Upper lobe of right lung (tissue), 1 donor: Measurements from ENCODE around the gene HNRNPC. TPM values are rescaled to one million over a fixed set of nuclear protein-coding genes. Genes with fewer than 3 reads are reported as not detected.

Experiments
- ATAC-seq: fragments of 200-7000 bp; cut with Tn5 transposase; one replicate; pipeline ENCODE4 v1.9.1; 2020; ENCODE audit warnings: mild to moderate bottlenecking, moderate library complexity
- DNase-seq: peaks from one replicate; pipeline ENCODE4 v3.0.0-alpha.2; 2020
- H3K27ac ChIP-seq: fragments of 200-600 bp; one replicate; pipeline ENCODE4 v1.8.0; 2022
- H3K27me3 ChIP-seq: fragments of 200-600 bp; one replicate; pipeline ENCODE4 v1.8.0; 2022; ENCODE audit warnings: mild to moderate bottlenecking
- H3K36me3 ChIP-seq: fragments of 200-600 bp; one replicate; pipeline ENCODE4 v1.8.0; 2022
- H3K4me1 ChIP-seq: fragments of 200-600 bp; one replicate; pipeline ENCODE4 v1.8.0; 2022
- H3K4me3 ChIP-seq: fragments of 200-600 bp; one replicate; pipeline ENCODE4 v1.8.0; 2022; ENCODE audit warnings: mild to moderate bottlenecking
- H3K9me3 ChIP-seq: fragments of 200-600 bp; one replicate; pipeline ENCODE4 v1.8.0; 2022
- intact Hi-C: fragments of 100-400 bp; cut with DNase I; formaldehyde crosslinking; loops from one replicate; pipeline ENCODE4 v1.11.0; 2022
- long read RNA-seq: library from polyadenylated mRNA; unstranded; transcript quantifications from one replicate; pipeline ENCODE4 v2.0.0, GENCODE V29; 2021
- total RNA-seq: library from RNA; stranded (reverse); fragmentation: NEBNext Ultra II Directional; extraction: Animal tissue kit (Norgen Biotek cat#: 25700); gene quantifications from one replicate; pipeline ENCODE4 v1.2.1, GENCODE V29; 2021
- TF ChIP-seq, protein P1 (sequence below): fragments of 200-600 bp; IDR thresholded peaks from one replicate; pipeline ENCODE4 v1.8.0; 2022; ENCODE audit warnings: antibody characterized with exemption
- donor health status: DM: no; HTN: yes; CAD: no; lungs with severe emphysema.

HNRNPC gene
- total RNA-seq = 368 TPM
- long read RNA-seq, full-length matches to known transcripts = 215 of 288 reads
- long read RNA-seq, partial matches to known transcripts = 19 of 288 reads
- long read RNA-seq, other reads (novel, unspliced or antisense) = 54 of 288 reads

DNA sequence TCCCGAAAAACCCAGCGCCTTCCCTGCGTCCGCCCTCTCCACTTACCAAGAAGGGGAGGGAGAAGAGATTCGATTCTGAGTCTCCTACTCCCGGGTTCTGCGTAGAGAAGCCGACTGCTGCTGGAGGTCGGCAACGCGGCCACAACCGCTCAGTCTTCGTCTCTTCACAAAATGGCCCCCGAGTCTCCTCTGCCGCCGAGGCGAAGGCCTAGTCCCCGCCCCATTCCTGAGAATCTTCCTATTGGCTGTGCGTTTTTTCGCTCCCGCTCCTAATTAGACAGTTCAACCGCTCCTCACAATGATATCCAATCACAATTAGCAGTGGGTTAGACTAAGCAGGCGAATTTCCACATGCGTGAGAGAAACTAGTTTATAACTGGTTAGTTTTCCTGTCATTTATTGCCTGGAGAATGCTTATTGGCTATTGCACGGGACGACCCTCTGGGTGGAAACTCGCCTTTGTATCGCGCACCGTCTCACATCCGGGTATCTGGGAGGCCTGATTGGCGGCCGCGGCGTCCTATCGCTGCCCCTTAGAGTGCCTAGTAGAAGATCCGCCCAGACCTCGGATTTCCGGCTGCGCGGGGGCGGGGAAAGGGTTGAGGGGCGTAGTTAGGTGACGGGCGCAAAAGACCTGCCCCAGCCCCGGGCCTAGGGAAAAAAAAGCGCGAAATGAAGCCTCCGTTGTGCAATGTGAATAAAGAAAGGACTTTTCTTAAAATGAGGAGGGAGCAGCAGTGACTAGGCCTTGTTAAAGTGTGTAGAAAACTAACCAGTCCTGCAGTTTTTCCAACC lies at the start of gene HNRNPC:
TSS of gene HNRNPC (minus strand) at position 191 of the 795 bp plus-strand sequence. CDS start 35,249 bp downstream, outside the sequence.
- Histone ChIP-seq H3K27ac (peak within 1 kb of the TSS; percentile 93), H3K36me3 (peaks cover 18% of the 10 kb centered on the region), H3K4me1 (peaks cover 42% of the 10 kb centered on the region), H3K9me3 (no peaks in the 10 kb centered on the region), H3K4me3 (peak within 1 kb of the TSS; percentile 70), H3K27me3 (no peaks in the 10 kb centered on the region)
- peak; percentile 100 for DNase-seq
- intact Hi-C loops = no loop called here
- ATAC-seq = peak; percentile 98
- TF ChIP-seq, protein P1, sequence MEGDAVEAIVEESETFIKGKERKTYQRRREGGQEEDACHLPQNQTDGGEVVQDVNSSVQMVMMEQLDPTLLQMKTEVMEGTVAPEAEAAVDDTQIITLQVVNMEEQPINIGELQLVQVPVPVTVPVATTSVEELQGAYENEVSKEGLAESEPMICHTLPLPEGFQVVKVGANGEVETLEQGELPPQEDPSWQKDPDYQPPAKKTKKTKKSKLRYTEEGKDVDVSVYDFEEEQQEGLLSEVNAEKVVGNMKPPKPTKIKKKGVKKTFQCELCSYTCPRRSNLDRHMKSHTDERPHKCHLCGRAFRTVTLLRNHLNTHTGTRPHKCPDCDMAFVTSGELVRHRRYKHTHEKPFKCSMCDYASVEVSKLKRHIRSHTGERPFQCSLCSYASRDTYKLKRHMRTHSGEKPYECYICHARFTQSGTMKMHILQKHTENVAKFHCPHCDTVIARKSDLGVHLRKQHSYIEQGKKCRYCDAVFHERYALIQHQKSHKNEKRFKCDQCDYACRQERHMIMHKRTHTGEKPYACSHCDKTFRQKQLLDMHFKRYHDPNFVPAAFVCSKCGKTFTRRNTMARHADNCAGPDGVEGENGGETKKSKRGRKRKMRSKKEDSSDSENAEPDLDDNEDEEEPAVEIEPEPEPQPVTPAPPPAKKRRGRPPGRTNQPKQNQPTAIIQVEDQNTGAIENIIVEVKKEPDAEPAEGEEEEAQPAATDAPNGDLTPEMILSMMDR = no peak

DNA sequence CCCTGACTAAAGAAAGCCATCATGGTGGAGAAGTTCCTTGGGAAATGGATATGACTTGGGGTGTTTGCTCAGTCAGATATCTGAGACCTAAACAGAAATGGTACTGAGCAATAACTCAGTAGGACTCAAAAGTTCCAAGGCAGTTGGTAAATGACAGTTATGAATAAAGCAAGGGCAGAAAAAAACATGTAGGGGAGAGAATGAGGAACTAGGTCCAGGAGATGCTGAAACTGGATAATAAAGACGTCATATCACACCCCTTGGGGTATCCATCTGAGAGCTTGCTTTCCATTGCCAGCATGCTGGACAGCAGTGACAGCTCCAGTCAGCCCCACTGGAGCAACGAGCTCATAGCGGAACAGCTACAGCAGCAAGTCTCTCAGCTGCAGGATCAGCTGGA lies 48.2 kb upstream of the HNRNPC start:
- no peaks in the 10 kb centered on the region for H3K27me3 ChIP-seq
- no peaks in the 10 kb centered on the region for H3K36me3 ChIP-seq
- no peak overlapping the region for H3K27ac ChIP-seq
- H3K4me1 ChIP-seq = peaks cover 5% of the 10 kb centered on the region
- H3K4me3 ChIP-seq = no peak overlapping the region
- no peaks in the 10 kb centered on the region for H3K9me3 ChIP-seq
- ATAC-seq = no peak
- intact Hi-C loops = no loop called here
- TF ChIP-seq, protein P1 = no peak
- no peak for DNase-seq

DNA sequence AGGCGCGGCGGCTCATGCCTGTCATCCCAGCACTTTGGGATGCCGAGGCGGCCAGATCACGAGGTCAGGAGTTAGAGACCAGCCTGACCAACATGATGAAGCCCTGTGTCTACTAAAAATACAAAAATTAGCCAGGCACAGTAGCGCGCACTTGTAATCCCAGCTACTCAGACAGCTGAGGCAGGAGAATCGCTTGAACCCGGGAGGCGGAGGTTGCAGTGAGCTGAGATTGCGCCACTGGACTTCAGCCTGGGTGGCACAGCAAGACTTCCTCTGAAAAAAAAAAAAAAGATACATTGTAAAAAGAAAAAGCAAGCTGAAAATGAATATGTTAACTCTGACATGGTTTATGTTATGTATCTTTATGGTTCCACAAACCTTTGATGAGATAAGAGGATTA lies 44.3 kb upstream of the HNRNPC start:
- TF ChIP-seq, protein P1 = no peak

DNA sequence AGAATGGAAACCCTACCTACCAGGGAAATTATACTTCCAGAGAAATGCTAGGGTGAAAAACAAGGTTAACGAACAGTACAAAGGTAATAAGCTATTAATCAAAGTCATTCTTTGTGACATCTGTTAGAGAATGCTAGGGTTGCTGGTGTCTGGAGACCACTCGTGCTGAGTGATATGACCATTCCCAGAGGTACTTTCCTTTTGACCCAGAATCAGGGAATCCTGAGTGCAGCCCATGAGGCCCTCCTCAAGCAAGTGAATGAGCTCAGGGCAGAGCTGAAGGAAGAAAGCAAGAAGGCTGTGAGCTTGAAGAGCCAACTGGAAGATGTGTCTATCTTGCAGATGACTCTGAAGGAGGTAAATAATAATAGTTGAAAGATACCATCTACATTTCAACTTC lies 42.4 kb upstream of the HNRNPC start:
- Histone ChIP-seq H3K36me3 (no peaks in the 10 kb centered on the region), H3K27ac (no peak overlapping the region), H3K4me1 (peaks cover 7% of the 10 kb centered on the region), H3K9me3 (no peaks in the 10 kb centered on the region), H3K4me3 (no peak overlapping the region), H3K27me3 (no peaks in the 10 kb centered on the region)
- TF ChIP-seq, protein P1 = no peak
- intact Hi-C loops = no loop called here
- DNase-seq (no peak), ATAC-seq (no peak)

More for the DNA sequence above, 44.3 kb upstream of the HNRNPC start:
- Histone ChIP-seq H3K27me3 (no peaks in the 10 kb centered on the region), H3K9me3 (no peaks in the 10 kb centered on the region), H3K4me1 (peaks cover under 1% of the 10 kb centered on the region), H3K27ac (no peak overlapping the region), H3K4me3 (no peak overlapping the region), H3K36me3 (no peaks in the 10 kb centered on the region)
- ATAC-seq (no peak), DNase-seq (no peak)
- intact Hi-C loops = no loop called here

DNA sequence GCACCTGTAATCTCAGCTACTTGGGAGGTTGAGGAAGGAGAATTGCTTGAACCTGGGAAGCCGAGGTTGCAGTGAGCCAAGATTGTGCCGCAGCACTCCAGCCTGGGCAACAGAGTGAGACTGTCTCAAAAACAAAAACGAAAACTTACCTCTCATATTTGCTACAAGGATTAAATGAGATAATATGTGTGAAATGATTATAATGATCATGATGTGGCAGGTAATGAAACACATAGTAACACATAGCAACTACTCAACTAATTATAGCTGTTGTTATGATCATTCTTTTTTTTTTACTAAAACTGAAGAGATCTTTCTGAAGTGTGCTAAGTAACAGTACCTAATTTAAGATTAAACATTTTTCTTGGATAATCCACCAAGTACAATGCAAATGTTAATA lies 40.7 kb upstream of the HNRNPC start:
- ATAC-seq = no peak
- Histone ChIP-seq H3K27me3 (no peaks in the 10 kb centered on the region), H3K36me3 (no peaks in the 10 kb centered on the region), H3K27ac (no peak overlapping the region), H3K4me1 (peaks cover 7% of the 10 kb centered on the region), H3K4me3 (no peak overlapping the region), H3K9me3 (no peaks in the 10 kb centered on the region)
- intact Hi-C loops = no loop called here
- TF ChIP-seq, protein P1 = no peak
- no peak for DNase-seq
